A549 (cell line): ENCODE data around the gene SLC38A3. TPM values are rescaled to one million over a fixed set of nuclear protein-coding genes. Genes with fewer than 3 reads are reported as not detected.

Experiments used
- ATAC-seq, 2 experiments: fragments of 200-7000 bp in 1 of 2; fragments of >200 bp in 1 of 2; cut with Nextera tagmentation in 1 of 2; cut with Tn5 transposase in 1 of 2; 3 replicates each; pipeline versions ENCODE4 v1.8.0 to v1.9.1; 2018 to 2020; ENCODE audit warnings: mild to moderate bottlenecking in 1 of 2, moderate library complexity in 1 of 2
- CTCF ChIA-PET: fragments of 300-600 bp; sonication (Branson Sonifier 250); formaldehyde crosslinking; extraction: SDS; loops from one replicate; lab custom pipeline; 2021; ENCODE audit warnings: antibody characterized with exemption, inconsistent platforms; lab: Yijun Ruan, JAX
- POLR2A ChIA-PET: fragments of 350-600 bp; formaldehyde crosslinking; extraction: SDS; loops from one replicate; lab custom pipeline; 2021; ENCODE audit warnings: antibody characterized with exemption, inconsistent platforms; lab: Yijun Ruan, JAX
- DNase-seq, 2 experiments: peaks; one replicate each; pipeline versions ENCODE4 v3.0.0 to v3.0.0-alpha.2; 2011 to 2016; ENCODE audit warnings: low read depth in 1 of 2, low spot score in 1 of 2
- FAIRE-seq: peaks from 2 replicates; lab custom pipeline; 2011; peaks lifted over from hg19 to GRCh38; lab: Jason Lieb, UNC
- H3K27ac ChIP-seq, 2 experiments: fragments of >200 bp; sonication (Bioruptor Twin); formaldehyde crosslinking; 3 replicates each; pipeline ENCODE4 v1.5.1; 2016 to 2017
- H3K4me1 ChIP-seq: fragments of >200 bp; sonication (Bioruptor Twin); formaldehyde crosslinking; 3 replicates; pipeline ENCODE4 v1.6.1; 2016
- H3K4me2 ChIP-seq: fragments of >200 bp; sonication (Bioruptor Twin); formaldehyde crosslinking; 3 replicates; pipeline ENCODE4 v1.6.1; 2016
- H3K4me3 ChIP-seq: fragments of >200 bp; sonication (Bioruptor Twin); formaldehyde crosslinking; 3 replicates; pipeline ENCODE4 v1.5.1; 2016
- H3K9me3 ChIP-seq: fragments of >200 bp; sonication (Bioruptor Twin); formaldehyde crosslinking; 3 replicates; pipeline ENCODE4 v1.6.1; 2016
- ATOH8 ChIP-seq: fragments of 250-450 bp; sonication (Bioruptor Pico); IDR thresholded peaks from 2 replicates; pipeline ENCODE4 v1.5.0; 2020; ENCODE audit warnings: low read depth, mild to moderate bottlenecking, moderate library complexity
- CBX8 ChIP-seq: fragments of 200-600 bp; sonication (generic); IDR thresholded peaks from 2 replicates; pipeline ENCODE4 v1.6.1; 2016
- CHD4 ChIP-seq: fragments of 200-600 bp; sonication (generic); IDR thresholded peaks from 2 replicates; pipeline ENCODE4 v1.6.1; 2016; ENCODE audit warnings: antibody characterized with exemption, mild to moderate bottlenecking, borderline replicate concordance
- CTCF ChIP-seq: fragments of >200 bp; sonication (Bioruptor Twin); formaldehyde crosslinking; IDR thresholded peaks from 3 replicates; pipeline ENCODE4 v1.5.1; 2016
- E2F6 ChIP-seq: IDR thresholded peaks from 2 replicates; pipeline ENCODE4 v1.6.1; 2012; ENCODE audit warnings: low read depth, borderline replicate concordance
- EHMT2 ChIP-seq: fragments of 200-600 bp; sonication (generic); IDR thresholded peaks from 2 replicates; pipeline ENCODE4 v1.6.1; 2016; ENCODE audit warnings: antibody characterized with exemption, low read depth, mild to moderate bottlenecking, moderate library complexity
- JUN ChIP-seq, 2 experiments: fragments of >200 bp; sonication (Bioruptor Twin); formaldehyde crosslinking; IDR thresholded peaks; 2 replicates in 1 of 2; 3 replicates in 1 of 2; pipeline ENCODE4 v1.6.1; 2016 to 2017
- JUNB ChIP-seq: fragments of >200 bp; sonication (Bioruptor Twin); formaldehyde crosslinking; IDR thresholded peaks from 2 replicates; pipeline ENCODE4 v1.6.1; 2016
- KDM1A ChIP-seq: fragments of 200-600 bp; sonication (generic); IDR thresholded peaks from 2 replicates; pipeline ENCODE4 v1.6.1; 2016; ENCODE audit warnings: low read depth, mild to moderate bottlenecking
- MAX ChIP-seq: IDR thresholded peaks from 2 replicates; pipeline ENCODE4 v1.6.1; 2012
- MYC ChIP-seq: IDR thresholded peaks from 2 replicates; pipeline ENCODE4 v1.6.1; 2012; ENCODE audit warnings: mild to moderate bottlenecking, inconsistent platforms, low read length, improper control_type of control experiment, borderline replicate concordance
- POLR2A ChIP-seq: IDR thresholded peaks from 2 replicates; pipeline ENCODE4 v1.6.1; 2012; ENCODE audit warnings: mild to moderate bottlenecking, low read length
- POLR2AphosphoS2 ChIP-seq: conservative IDR thresholded peaks from 2 replicates; pipeline ENCODE4 v1.6.1; 2012; ENCODE audit warnings: low read length, improper control_type of control experiment, inconsistent platforms
- RAD21 ChIP-seq, 2 experiments: fragments of >200 bp in 1 of 2; sonication (Bioruptor Twin) in 1 of 2; formaldehyde crosslinking in 1 of 2; IDR thresholded peaks in 1 of 2; conservative IDR thresholded peaks in 1 of 2; 2 replicates in 1 of 2; 3 replicates in 1 of 2; pipeline ENCODE4 v1.6.1; 2012 to 2018; ENCODE audit warnings: inconsistent platforms in 1 of 2
- SMC3 ChIP-seq: fragments of >200 bp; sonication (Bioruptor Twin); formaldehyde crosslinking; IDR thresholded peaks from 3 replicates; pipeline ENCODE4 v1.6.1; 2018; ENCODE audit warnings: inconsistent platforms
- SREBF2 ChIP-seq: fragments of 450-650 bp; IDR thresholded peaks from 2 replicates; pipeline ENCODE4 v1.6.1; 2014; ENCODE audit warnings: mild to moderate bottlenecking, moderate library complexity
- ZFP36 ChIP-seq: fragments of 450-650 bp; IDR thresholded peaks from 2 replicates; pipeline ENCODE4 v1.6.1; 2014; ENCODE audit warnings: borderline replicate concordance; ENCODE audit not compliant: partially characterized antibody
- ZSCAN20 ChIP-seq: fragments of 250-450 bp; sonication (Bioruptor Pico); IDR thresholded peaks from 2 replicates; pipeline ENCODE4 v1.8.0; 2022; ENCODE audit warnings: mild to moderate bottlenecking, moderate library complexity
- WGBS: methylation state at CpG from one replicate; pipeline ENCODE4 v1.1.6; 2017; ENCODE audit errors: missing lambda C conversion rate; 5-methylcytosine and 5-hydroxymethylcytosine counted together
- polyA plus RNA-seq, 4 experiments: library from polyadenylated mRNA; depleted of rRNA in 3 of 4; stranded (reverse); fragments of >200 nt; fragmentation: RNase III in 1 of 4; extraction: RNeasy Plus Mini Kit Qiagen cat#74134 plus additional on column Dnase treatment in 1 of 4; gene quantifications; 2 replicates in 3 of 4; 3 replicates in 1 of 4; pipeline ENCODE4 v1.2.3, GENCODE V29; 2011 to 2017

The SLC38A3 gene
- polyA plus RNA-seq, 2 of the 4 experiments (the other 2 are of a cell fraction) = 0.05 TPM; not detected in 1

GRCh38 chr3:50193286-50193685, 11.8 kb upstream of the SLC38A3 start:
- Histone ChIP-seq H3K4me1 (peaks cover 13% of the 10 kb centered on the region; the same call in 2 of the 3 replicates), H3K4me3 (no peak overlapping the region), H3K9me3 (no peaks in the 10 kb centered on the region), H3K27ac (no peak overlapping the region), H3K4me2 (no peak overlapping the region)
- ATAC-seq (no peak), FAIRE-seq (no peak), DNase-seq (no peak)
- TF ChIP-seq MYC (no peak), CBX8 (no peak)
- POLR2A ChIA-PET = no interaction called here
- CTCF ChIA-PET = interaction anchor here (0.5 to 18.7 kb wide), 30 partner anchors 10 to 227 kb away, joined by 3 to 550 read pairs (median 4); partner anchors contain the start of genes GNAI2, SLC38A3 and TUSC2
- 82% methylated on average over 7 of the region's 36 CpGs for WGBS

- TF ChIP-seq RAD21 (conservative IDR thresholded peaks at IDR 0.05 in 1 of 2, IDR thresholded peaks at IDR 0.05 in 1 of 2) (no peak), POLR2AphosphoS2 (no peak), ATOH8 (CRISPR knock-in tag) (no peak)
Observed at GRCh38 chr3:50193746-50194127, 11.3 kb upstream of the SLC38A3 start.

GRCh38 chr3:50194128-50194902, 10.8 kb upstream of the SLC38A3 start:
- H3K4me2 ChIP-seq = peak overlapping the region; percentile 64
- POLR2A ChIA-PET = interaction anchor here (0.9 kb wide), 1 partner anchor 32 kb away, joined by 5 read pairs; no protein-coding TSS in a partner anchor
- 48% methylated on average over 25 of the region's 70 CpGs for WGBS
- no peak for TF ChIP-seq EHMT2
- no peak for TF ChIP-seq JUN (IDR thresholded peaks at IDR 0.05)
- peak; percentile 81 to 86 for TF ChIP-seq RAD21 (conservative IDR thresholded peaks at IDR 0.05 in 1 of 2, IDR thresholded peaks at IDR 0.05 in 1 of 2)
- no peak for TF ChIP-seq JUNB
- TF ChIP-seq ZSCAN20 (CRISPR knock-in tag) = no peak
- TF ChIP-seq SMC3 = peak; percentile 90
- peak; percentile 80 for TF ChIP-seq MAX
- TF ChIP-seq CBX8 = no peak
- no peak for TF ChIP-seq ZFP36
- TF ChIP-seq SREBF2 = no peak
- TF ChIP-seq POLR2A = no peak
- peak; percentile 82 for TF ChIP-seq E2F6
- TF ChIP-seq CTCF = peak; percentile 63
- TF ChIP-seq KDM1A = no peak
- TF ChIP-seq CHD4 = no peak
- TF ChIP-seq, all 56 proteins: peak for 5
- H3K27ac ChIP-seq = peak overlapping the region in 1 of 2 experiments; percentile 56; a peak in 1 of 6 replicates
- no peaks in the 10 kb centered on the region for H3K9me3 ChIP-seq
- H3K4me3 ChIP-seq = no peak overlapping the region
- peak; percentile 62 to 81; a peak in 5 of 6 replicates for ATAC-seq
- peak; percentile 45 to 70 for DNase-seq
- FAIRE-seq = no peak
- CTCF ChIA-PET = interaction anchor here (0.6 to 18.7 kb wide), 44 partner anchors 9 to 554 kb away, joined by 3 to 550 read pairs (median 5); partner anchors contain the start of genes GNAI2, HYAL3, IFRD2 and NAA80
- H3K4me1 ChIP-seq = peaks cover 13% of the 10 kb centered on the region; the same call in 2 of the 3 replicates

More at GRCh38 chr3:50193746-50194127, 11.3 kb upstream of the SLC38A3 start:
- ChIA-PET CTCF (interaction anchor here (0.6 to 18.7 kb wide), 36 partner anchors 9 to 553 kb away, joined by 3 to 550 read pairs (median 5); partner anchors contain the start of genes GNAI2, IFRD2, SLC38A3 and TUSC2), POLR2A (no interaction called here)
- H3K9me3 ChIP-seq = no peaks in the 10 kb centered on the region
- H3K4me2 ChIP-seq = no peak overlapping the region
- WGBS = 82% methylated on average over 32 of the region's 34 CpGs
- ATAC-seq (no peak), DNase-seq (no peak), FAIRE-seq (no peak)
- H3K27ac ChIP-seq = no peak overlapping the region
- H3K4me1 ChIP-seq = peaks cover 13% of the 10 kb centered on the region; the same call in 2 of the 3 replicates
- no peak overlapping the region for H3K4me3 ChIP-seq
